WERI-Rb-1 (cell line): ENCODE data around the gene CHMP3.
"Not testable (repeated sequence)": the region's sequence is repeated elsewhere in the genome, so short reads cannot be mapped to it uniquely, and the experiment has no call there.

Source experiments
- DNase-seq: peaks from one replicate; pipeline ENCODE4 v3.0.0-alpha.2; 2020
- H3K27ac ChIP-seq: fragments of 250-450 bp; sonication (Bioruptor Pico); 2 replicates; pipeline ENCODE4 v1.5.1; 2020; ENCODE audit warnings: mild to moderate bottlenecking, moderate library complexity
- H3K27me3 ChIP-seq: fragments of 250-450 bp; sonication (Bioruptor Pico); 2 replicates; pipeline ENCODE4 v1.5.1; 2021; ENCODE audit warnings: mild to moderate bottlenecking, low read depth, moderate library complexity; ENCODE audit not compliant: insufficient read depth, severe bottlenecking
- H3K36me3 ChIP-seq: fragments of 250-450 bp; sonication (Bioruptor Pico); 2 replicates; pipeline ENCODE4 v1.5.1; 2020; ENCODE audit warnings: mild to moderate bottlenecking, moderate library complexity
- H3K4me3 ChIP-seq: 2 replicates; pipeline ENCODE4 v1.5.1; 2011; ENCODE audit warnings: low read depth, mild to moderate bottlenecking, control low read depth, low read length
- H3K9me3 ChIP-seq: fragments of 250-450 bp; sonication (Bioruptor Pico); 2 replicates; pipeline ENCODE4 v1.5.1; 2021; ENCODE audit warnings: mild to moderate bottlenecking, moderate library complexity; ENCODE audit not compliant: severe bottlenecking
- TF ChIP-seq, protein P1 (sequence below): IDR thresholded peaks from 2 replicates; pipeline ENCODE4 v1.5.1; 2011; ENCODE audit warnings: low read depth, mild to moderate bottlenecking, control low read depth, inconsistent platforms, low read length

CHMP3 gene

DNA sequence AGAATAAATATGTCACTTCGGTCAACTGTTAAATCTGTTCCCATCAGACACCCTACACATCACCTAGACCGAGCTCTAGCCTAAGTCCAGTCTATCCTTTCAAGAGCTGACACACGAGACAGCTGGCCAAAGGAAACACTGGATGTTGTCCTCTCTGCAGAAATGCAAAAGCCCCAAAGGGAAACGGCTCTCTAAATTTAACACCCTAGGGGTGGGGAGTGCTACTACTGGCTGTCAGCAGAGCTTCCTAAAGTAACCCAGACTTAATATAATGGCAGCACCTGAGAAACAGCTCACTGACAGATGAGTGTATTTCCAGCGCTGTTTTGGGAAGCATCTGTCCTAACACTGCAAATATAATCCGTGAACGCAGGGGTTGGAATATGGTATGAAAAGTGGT, 55.6 kb downstream of the CHMP3 start:
- TF ChIP-seq, protein P1, sequence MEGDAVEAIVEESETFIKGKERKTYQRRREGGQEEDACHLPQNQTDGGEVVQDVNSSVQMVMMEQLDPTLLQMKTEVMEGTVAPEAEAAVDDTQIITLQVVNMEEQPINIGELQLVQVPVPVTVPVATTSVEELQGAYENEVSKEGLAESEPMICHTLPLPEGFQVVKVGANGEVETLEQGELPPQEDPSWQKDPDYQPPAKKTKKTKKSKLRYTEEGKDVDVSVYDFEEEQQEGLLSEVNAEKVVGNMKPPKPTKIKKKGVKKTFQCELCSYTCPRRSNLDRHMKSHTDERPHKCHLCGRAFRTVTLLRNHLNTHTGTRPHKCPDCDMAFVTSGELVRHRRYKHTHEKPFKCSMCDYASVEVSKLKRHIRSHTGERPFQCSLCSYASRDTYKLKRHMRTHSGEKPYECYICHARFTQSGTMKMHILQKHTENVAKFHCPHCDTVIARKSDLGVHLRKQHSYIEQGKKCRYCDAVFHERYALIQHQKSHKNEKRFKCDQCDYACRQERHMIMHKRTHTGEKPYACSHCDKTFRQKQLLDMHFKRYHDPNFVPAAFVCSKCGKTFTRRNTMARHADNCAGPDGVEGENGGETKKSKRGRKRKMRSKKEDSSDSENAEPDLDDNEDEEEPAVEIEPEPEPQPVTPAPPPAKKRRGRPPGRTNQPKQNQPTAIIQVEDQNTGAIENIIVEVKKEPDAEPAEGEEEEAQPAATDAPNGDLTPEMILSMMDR: no peak
- H3K9me3 ChIP-seq: no peaks in the 10 kb centered on the region
- no peaks in the 10 kb centered on the region for H3K27me3 ChIP-seq
- no peak for DNase-seq
- H3K27ac ChIP-seq: no peak overlapping the region
- peaks cover 21% of the 10 kb centered on the region for H3K36me3 ChIP-seq
- H3K4me3 ChIP-seq: no peak overlapping the region

DNA sequence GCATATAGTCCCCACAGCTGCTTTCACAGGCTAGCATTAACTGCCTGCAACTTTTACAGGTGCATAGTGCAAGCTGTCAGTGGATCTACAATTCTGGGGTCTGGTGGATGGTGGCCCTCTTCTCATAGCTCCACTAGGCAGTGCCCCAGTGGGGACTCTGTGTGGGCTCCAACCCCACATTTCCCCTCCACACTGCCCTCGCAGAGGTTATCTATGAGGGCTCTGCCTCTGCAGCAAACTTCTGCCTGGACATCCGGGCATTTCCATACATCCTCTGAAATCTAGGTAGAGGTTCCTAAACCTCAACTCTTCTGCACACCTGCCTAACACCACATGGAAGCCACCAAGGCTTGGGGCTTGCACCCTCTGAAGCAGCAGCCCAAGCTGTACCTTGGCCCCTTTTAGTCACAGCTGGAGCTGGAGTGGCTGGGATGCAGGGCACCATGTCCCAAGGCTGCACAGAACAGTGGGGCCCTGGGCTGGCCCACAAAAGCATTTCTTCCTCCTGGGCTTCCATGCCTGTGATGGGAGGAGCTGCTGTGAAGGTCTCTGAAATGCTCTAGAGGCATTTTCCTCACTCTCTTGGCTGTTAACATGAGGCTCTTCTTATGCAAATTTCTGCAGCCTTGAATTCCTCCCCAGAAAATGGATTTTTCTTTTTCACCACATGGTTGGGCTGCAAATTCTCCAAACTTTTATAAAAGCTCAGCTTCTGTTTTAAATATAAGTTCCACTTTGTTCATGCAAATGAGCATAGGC, 62.7 kb downstream of the CHMP3 start:
- TF ChIP-seq, protein P1: no peak
- H3K27me3 ChIP-seq: no peaks in the 10 kb centered on the region
- no peak for DNase-seq
- no peak overlapping the region for H3K27ac ChIP-seq
- peaks cover 53% of the 10 kb centered on the region for H3K36me3 ChIP-seq
- no peak overlapping the region for H3K4me3 ChIP-seq
- peaks cover 9% of the 10 kb centered on the region for H3K9me3 ChIP-seq

- no peak overlapping the region for H3K27ac ChIP-seq
- DNase-seq: no peak
- TF ChIP-seq, protein P1: no peak
Observed at GRCh38 chr2:86499326-86499725, 63.9 kb downstream of the CHMP3 start.

DNA sequence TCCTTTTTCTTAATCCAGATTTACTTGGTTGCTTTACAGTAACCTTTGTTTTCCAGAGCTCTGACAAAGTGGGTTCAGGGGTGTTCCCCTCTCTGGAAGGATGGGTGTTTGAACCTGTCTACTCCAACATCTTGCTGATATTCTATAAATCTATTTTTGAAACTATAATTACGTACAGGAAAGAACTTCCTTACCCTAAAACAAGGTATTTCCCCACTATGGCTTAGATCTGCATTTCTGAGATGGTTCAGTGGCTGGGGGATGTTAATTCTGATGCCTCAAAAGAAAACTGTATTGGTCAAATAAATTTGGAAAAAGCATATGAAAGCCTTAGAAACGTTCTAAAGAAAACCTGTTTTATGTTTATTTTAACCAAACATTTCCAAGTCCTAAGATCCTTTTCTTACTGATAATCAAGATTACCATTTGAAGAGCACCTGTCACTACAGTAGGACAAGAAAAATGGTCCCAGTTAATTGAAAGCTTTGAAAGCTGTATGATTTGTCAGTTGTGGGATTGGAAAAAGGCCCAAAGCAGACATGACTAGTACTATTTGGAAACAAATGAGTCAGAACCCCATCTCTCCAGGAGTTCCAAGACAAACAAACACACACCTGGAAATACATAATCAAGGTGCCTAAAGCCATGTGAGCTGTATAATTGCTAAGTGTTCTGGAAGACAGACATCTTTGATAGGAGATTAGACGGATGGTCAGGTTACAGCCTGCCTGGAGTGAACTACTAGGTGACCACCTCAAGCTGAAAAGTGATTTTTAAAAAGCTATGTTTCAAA, 64.6 kb downstream of the CHMP3 start:
- no peak for DNase-seq
- Histone ChIP-seq H3K9me3 (peaks cover 9% of the 10 kb centered on the region), H3K27ac (no peak overlapping the region), H3K36me3 (peaks cover 57% of the 10 kb centered on the region), H3K27me3 (no peaks in the 10 kb centered on the region), H3K4me3 (no peak overlapping the region)
- TF ChIP-seq, protein P1: no peak

More at GRCh38 chr2:86499326-86499725, 63.9 kb downstream of the CHMP3 start:
- Histone ChIP-seq H3K9me3 (peaks cover 9% of the 10 kb centered on the region), H3K27me3 (no peaks in the 10 kb centered on the region), H3K36me3 (peaks cover 50% of the 10 kb centered on the region), H3K4me3 (no peak overlapping the region)

GRCh38 chr2:86496391-86496790, 66.9 kb downstream of the CHMP3 start:
- H3K9me3 ChIP-seq, H3K27me3 ChIP-seq, H3K27ac ChIP-seq, DNase-seq, H3K4me3 ChIP-seq: not testable (repeated sequence)
- H3K36me3 ChIP-seq: peaks cover 79% of the 10 kb centered on the region

GRCh38 chr2:86492048-86492453, 71.2 kb downstream of the CHMP3 start:
- Histone ChIP-seq H3K9me3 (no peaks in the 10 kb centered on the region), H3K4me3 (no peak overlapping the region), H3K27ac (no peak overlapping the region), H3K36me3 (peaks cover 84% of the 10 kb centered on the region), H3K27me3 (no peaks in the 10 kb centered on the region)
- no peak for DNase-seq
- TF ChIP-seq, protein P1: no peak
